ENCODE measurements around the gene MEGF11. TPM values are rescaled to one million over a fixed set of nuclear protein-coding genes. Genes with fewer than 3 reads are reported as not detected.

MEGF11 gene
- total RNA-seq, 4 donors from 2014 or later, result 0.20 TPM; not detected in 3

GRCh38 chr15:66101715-66102395 is 151.7 kb downstream of the MEGF11 start:
- H3K27me3 ChIP-seq, result no peaks in the 10 kb centered on the region
- 84 to 85% methylated on average over 10 of the region's 10 CpGs for WGBS, 2 donors
- H3K4me1 ChIP-seq, result no peaks in the 10 kb centered on the region
- TF ChIP-seq POLR2A (IDR thresholded peaks at IDR 0.05) (no peak), CTCF (IDR thresholded peaks at IDR 0.05) (no peak)
- no peak overlapping the region for H3K27ac ChIP-seq
- H3K4me3 ChIP-seq (replicated peaks in 1 of 3), result no peak overlapping the region
- H3K36me3 ChIP-seq, result no peaks in the 10 kb centered on the region
- no peaks in the 10 kb centered on the region for H3K9me3 ChIP-seq
- DNase-seq, result no peak
- intact Hi-C loops (cut with DNase I), result no loop called here

GRCh38 chr15:66100761-66101160 is 152.8 kb downstream of the MEGF11 start:
- intact Hi-C loops (cut with DNase I), result no loop called here
- TF ChIP-seq POLR2A (IDR thresholded peaks at IDR 0.05), result no peak
- TF ChIP-seq CTCF (IDR thresholded peaks at IDR 0.05), result no peak

GRCh38 chr15:66099950-66100671 is 153.4 kb downstream of the MEGF11 start:
- Histone ChIP-seq H3K36me3 (no peaks in the 10 kb centered on the region), H3K27me3 (no peaks in the 10 kb centered on the region), H3K9me3 (no peaks in the 10 kb centered on the region), H3K4me3 (replicated peaks in 1 of 3) (no peak overlapping the region), H3K27ac (no peak overlapping the region), H3K4me1 (no peaks in the 10 kb centered on the region)
- no peak for DNase-seq
- TF ChIP-seq POLR2A (IDR thresholded peaks at IDR 0.05) (no peak), CTCF (IDR thresholded peaks at IDR 0.05) (no peak)
- WGBS, 2 donors, result 77 to 78% methylated on average over 15 of the region's 15 CpGs
- intact Hi-C loops (cut with DNase I), result no loop called here

More at GRCh38 chr15:66100761-66101160, 152.8 kb downstream of the MEGF11 start:
- H3K9me3 ChIP-seq, result no peaks in the 10 kb centered on the region
- no peaks in the 10 kb centered on the region for H3K27me3 ChIP-seq
- WGBS, 2 donors, result 83 to 90% methylated on average over 10 of the region's 10 CpGs
- H3K27ac ChIP-seq, result no peak overlapping the region
- no peak overlapping the region for H3K4me3 ChIP-seq (replicated peaks in 1 of 3)
- no peaks in the 10 kb centered on the region for H3K4me1 ChIP-seq
- DNase-seq, result no peak
- H3K36me3 ChIP-seq, result no peaks in the 10 kb centered on the region

GRCh38 chr15:66098022-66098363 is 155.6 kb downstream of the MEGF11 start:
- Histone ChIP-seq H3K27ac (no peak overlapping the region), H3K36me3 (no peaks in the 10 kb centered on the region), H3K9me3 (no peaks in the 10 kb centered on the region), H3K4me1 (no peaks in the 10 kb centered on the region), H3K27me3 (no peaks in the 10 kb centered on the region), H3K4me3 (replicated peaks in 1 of 3) (no peak overlapping the region)
- DNase-seq, result no peak
- intact Hi-C loops (cut with DNase I), result no loop called here
- 82 to 89% methylated on average over 5 of the region's 5 CpGs for WGBS, 2 donors
- TF ChIP-seq CTCF (IDR thresholded peaks at IDR 0.05) (no peak), POLR2A (IDR thresholded peaks at IDR 0.05) (no peak)
